HFF-Myc (cell line): ENCODE measurements around the gene AHDC1.
A peak's percentile ranks its signal among the peaks of the same experiment; 100 is the strongest.

Experiments
- DNase-seq: peaks from one replicate; pipeline ENCODE4 v3.0.0-alpha.2; 2011; ENCODE audit warnings: low read depth; ENCODE audit errors: extremely low read depth
- H3K4me3 ChIP-seq: replicated peaks from 2 replicates; pipeline ENCODE4 v1.5.1; 2011; ENCODE audit warnings: low read depth, mild to moderate bottlenecking, control low read depth, low read length
- TF ChIP-seq, protein P1 (sequence below): IDR thresholded peaks from 2 replicates; pipeline ENCODE4 v1.5.1; 2012; ENCODE audit warnings: mild to moderate bottlenecking, low read depth, low read length, control low read depth; ENCODE audit errors: missing control alignments

AHDC1 gene, protein sequence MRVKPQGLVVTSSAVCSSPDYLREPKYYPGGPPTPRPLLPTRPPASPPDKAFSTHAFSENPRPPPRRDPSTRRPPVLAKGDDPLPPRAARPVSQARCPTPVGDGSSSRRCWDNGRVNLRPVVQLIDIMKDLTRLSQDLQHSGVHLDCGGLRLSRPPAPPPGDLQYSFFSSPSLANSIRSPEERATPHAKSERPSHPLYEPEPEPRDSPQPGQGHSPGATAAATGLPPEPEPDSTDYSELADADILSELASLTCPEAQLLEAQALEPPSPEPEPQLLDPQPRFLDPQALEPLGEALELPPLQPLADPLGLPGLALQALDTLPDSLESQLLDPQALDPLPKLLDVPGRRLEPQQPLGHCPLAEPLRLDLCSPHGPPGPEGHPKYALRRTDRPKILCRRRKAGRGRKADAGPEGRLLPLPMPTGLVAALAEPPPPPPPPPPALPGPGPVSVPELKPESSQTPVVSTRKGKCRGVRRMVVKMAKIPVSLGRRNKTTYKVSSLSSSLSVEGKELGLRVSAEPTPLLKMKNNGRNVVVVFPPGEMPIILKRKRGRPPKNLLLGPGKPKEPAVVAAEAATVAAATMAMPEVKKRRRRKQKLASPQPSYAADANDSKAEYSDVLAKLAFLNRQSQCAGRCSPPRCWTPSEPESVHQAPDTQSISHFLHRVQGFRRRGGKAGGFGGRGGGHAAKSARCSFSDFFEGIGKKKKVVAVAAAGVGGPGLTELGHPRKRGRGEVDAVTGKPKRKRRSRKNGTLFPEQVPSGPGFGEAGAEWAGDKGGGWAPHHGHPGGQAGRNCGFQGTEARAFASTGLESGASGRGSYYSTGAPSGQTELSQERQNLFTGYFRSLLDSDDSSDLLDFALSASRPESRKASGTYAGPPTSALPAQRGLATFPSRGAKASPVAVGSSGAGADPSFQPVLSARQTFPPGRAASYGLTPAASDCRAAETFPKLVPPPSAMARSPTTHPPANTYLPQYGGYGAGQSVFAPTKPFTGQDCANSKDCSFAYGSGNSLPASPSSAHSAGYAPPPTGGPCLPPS (N-terminal part only)

DNA sequence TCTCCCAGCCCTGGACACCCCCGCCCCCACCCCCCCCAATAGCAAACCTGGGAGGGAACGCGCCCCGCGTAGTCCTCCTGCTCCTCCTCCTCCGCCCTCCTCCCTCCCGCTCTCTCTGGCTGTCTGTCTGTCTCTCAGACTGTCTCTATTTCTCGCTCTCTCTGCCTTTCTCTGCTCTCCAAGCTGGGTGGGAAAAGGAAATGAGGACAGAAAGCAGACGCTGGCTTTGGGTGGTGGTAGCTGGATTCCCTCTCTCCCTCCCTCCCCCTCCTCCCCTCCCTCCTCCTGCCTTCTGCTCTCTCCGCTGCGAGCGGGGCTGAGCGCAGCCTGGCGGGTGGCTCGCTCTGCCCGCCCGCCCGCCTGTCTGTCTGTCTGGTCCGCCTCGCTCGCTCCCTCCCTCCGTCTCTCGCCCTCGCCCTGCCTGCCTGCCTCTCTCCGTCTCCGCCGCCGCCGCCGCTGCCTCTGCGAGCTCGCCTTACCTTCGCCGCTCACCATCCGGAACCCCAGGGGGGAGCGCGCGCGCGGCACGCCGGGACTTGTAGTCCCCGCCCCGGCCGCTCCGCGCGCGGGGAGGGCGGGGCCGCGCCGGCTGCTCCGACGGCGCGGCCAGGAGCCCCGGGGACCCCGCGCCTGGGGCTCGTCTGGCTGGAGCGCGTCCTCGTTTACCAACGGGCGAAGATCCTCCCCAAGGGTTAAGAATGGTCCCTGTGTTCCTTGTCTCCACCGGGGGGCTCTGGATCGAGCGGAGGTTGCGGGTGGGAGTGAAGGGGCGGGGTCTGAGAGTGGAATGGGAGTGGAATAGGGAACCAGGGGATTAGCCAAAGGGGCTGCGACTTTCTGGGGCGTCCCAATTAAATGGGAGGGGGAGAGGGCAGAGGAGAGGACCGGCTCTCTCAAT is at the start of gene AHDC1:
Gene AHDC1, minus strand, starts transcription at position 464 of the 898 bp plus-strand sequence. CDS start 52,029 bp downstream, outside the sequence.
- DNase-seq, result no peak
- TF ChIP-seq, protein P1, sequence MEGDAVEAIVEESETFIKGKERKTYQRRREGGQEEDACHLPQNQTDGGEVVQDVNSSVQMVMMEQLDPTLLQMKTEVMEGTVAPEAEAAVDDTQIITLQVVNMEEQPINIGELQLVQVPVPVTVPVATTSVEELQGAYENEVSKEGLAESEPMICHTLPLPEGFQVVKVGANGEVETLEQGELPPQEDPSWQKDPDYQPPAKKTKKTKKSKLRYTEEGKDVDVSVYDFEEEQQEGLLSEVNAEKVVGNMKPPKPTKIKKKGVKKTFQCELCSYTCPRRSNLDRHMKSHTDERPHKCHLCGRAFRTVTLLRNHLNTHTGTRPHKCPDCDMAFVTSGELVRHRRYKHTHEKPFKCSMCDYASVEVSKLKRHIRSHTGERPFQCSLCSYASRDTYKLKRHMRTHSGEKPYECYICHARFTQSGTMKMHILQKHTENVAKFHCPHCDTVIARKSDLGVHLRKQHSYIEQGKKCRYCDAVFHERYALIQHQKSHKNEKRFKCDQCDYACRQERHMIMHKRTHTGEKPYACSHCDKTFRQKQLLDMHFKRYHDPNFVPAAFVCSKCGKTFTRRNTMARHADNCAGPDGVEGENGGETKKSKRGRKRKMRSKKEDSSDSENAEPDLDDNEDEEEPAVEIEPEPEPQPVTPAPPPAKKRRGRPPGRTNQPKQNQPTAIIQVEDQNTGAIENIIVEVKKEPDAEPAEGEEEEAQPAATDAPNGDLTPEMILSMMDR, result no peak
- H3K4me3 ChIP-seq, result peak within 1 kb of the TSS; percentile 81

DNA sequence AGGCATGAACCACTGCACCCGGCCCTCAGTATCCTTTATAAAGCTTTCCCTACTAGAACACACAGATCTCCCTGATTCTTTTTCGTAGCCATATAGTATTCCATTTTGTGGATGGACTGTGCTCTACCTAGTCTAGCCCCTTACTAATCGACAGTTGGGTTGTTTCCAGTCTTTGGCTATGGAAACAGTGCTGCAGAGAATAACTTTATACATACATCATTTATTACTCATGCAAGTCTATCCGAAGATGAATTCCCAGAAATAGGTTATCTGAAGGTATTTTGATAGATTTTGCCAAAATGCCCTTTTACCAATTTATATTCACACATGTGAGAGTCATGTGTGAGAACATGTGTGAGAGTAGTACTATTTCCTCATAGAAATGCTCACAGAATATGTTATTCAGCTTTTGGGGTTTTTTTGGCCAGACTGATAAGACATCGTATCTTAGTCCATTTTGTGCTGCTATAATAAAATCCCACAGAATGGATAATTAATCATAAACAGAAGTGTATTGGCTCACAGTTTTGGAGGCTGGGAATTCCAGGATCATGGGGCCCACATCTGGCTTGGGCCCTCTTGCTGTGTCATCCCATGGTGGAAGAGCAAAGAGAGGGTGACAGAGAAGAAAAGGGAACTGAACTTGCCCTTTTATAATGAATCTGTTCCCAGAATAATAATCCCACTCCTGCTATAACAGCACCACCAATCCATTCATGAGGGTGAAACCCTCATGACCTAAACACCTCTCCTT is 48.3 kb upstream of the AHDC1 start:
- H3K4me3 ChIP-seq, result no peak overlapping the region
- DNase-seq, result no peak
- TF ChIP-seq, protein P1, result no peak

DNA sequence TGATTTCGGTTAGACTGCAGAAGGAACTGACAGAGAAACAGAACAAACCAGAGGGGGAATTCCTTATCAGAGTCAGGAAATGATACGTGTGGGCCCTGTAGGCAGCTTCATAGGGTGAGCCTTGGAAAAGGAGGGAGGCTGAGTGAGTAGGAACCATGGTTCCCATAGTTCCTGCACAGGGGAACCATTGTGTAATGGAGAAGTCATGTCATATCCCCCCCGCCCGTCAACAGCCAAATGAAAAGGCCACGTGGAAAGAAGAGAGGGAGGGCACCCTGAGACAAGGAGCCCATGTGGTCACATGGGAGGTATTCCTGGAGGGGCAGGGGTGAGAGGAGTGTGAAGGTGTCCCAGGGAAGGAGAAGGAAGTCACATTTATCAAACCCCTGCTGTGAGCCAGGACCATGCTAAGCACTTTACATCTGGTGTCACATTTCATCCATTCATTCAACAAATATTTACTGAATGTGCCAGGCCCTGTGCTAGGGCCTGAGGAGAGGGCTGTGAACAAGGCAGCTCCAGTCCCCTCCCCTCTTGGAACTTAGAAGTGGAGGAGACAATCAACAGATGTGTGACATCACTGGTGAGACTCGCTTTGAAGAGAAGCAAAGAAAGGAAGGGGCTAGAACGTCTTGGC is 46.7 kb upstream of the AHDC1 start:
- no peak for DNase-seq
- TF ChIP-seq, protein P1, result no peak
- H3K4me3 ChIP-seq, result no peak overlapping the region

DNA sequence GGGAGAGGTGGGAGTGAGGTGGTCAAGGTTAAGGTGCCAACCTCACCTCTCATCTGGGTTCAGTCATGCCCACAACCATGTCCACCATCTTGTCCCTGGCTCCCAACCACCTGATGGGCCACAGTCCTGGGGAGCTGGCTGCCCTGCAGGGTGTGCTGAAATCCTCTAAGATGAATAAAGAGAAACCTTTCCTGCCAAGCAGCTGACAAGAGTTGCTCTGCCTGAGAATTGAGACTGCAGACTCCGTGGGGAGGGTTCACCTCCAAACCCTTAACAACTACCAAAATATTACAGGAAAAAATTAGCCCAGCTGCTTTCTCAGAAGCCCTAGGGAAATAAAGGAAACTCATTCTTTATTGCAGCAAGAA is 46.2 kb upstream of the AHDC1 start:
- DNase-seq, result no peak
- H3K4me3 ChIP-seq, result no peak overlapping the region
- TF ChIP-seq, protein P1, result no peak

DNA sequence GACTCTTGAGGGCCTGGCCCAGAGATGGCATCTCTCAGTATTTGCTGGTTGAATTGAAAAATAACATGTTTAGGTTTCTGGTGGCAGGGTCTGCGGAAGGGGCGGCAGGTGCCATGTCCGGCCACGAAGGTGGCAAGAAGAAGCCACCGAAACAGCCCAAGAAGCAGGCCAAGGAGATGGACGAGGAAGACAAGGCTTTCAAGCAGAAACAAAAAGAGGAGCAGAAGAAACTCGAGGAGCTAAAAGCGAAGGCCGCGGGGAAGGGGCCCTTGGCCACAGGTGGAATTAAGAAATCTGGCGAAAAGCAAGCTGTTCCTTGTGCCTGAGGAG is 45.3 kb upstream of the AHDC1 start:
- DNase-seq, result no peak
- TF ChIP-seq, protein P1, result no peak
- no peak overlapping the region for H3K4me3 ChIP-seq
